ENCODE measurements around the gene KCTD13. TPM values are rescaled to one million over a fixed set of nuclear protein-coding genes. Genes with fewer than 3 reads are reported as not detected.

KCTD13 gene
- total and polyA plus RNA-seq, 9 donors, result 4.3 to 18.8 (median 12.2) TPM

Other genes starting within 250 kb of the KCTD13 start
- 57.1 TPM for gene QPRT, start 247.0 kb downstream of the KCTD13 start, total RNA-seq
- gene QPRT, start 247.0 kb downstream of the KCTD13 start, polyA plus RNA-seq (ENCODE audit: insufficient read depth in 1 of 8, insufficient read length in 8 of 8, low replicate concordance in 1 of 8), result 10 to 100 TPM; 60.4 to 97.7 (median 67.1) TPM
- gene C16orf54, start 180.2 kb downstream of the KCTD13 start, total RNA-seq, result 0.18 TPM
- under 1 TPM; 0.15 to 0.35 (median 0.27) TPM for gene C16orf54, start 180.2 kb downstream of the KCTD13 start, polyA plus RNA-seq (ENCODE audit: insufficient read depth in 1 of 8, insufficient read length in 8 of 8, low replicate concordance in 1 of 8)
- not detected for gene ZG16, start 148.0 kb downstream of the KCTD13 start, total RNA-seq
- gene ZG16, start 148.0 kb downstream of the KCTD13 start, polyA plus RNA-seq (ENCODE audit: insufficient read depth in 1 of 8, insufficient read length in 8 of 8, low replicate concordance in 1 of 8), result under 1 TPM in 2 of 8 donors, not detected in 6; 0.05 to 0.13 TPM
- gene KIF22, start 135.5 kb downstream of the KCTD13 start, total RNA-seq, result 26.2 TPM
- 10 to 100 TPM; 29.2 to 43.0 (median 39.6) TPM for gene KIF22, start 135.5 kb downstream of the KCTD13 start, polyA plus RNA-seq (ENCODE audit: insufficient read depth in 1 of 8, insufficient read length in 8 of 8, low replicate concordance in 1 of 8)
- 121 TPM for gene MAZ, start 119.7 kb downstream of the KCTD13 start, total RNA-seq
- 100 to 1,000 TPM; 236 to 314 (median 273) TPM for gene MAZ, start 119.7 kb downstream of the KCTD13 start, polyA plus RNA-seq (ENCODE audit: insufficient read depth in 1 of 8, insufficient read length in 8 of 8, low replicate concordance in 1 of 8)
- gene PRRT2, start 114.0 kb downstream of the KCTD13 start, total RNA-seq, result 8.3 TPM
- 10 to 100 TPM; 11.9 to 28.5 (median 18.3) TPM for gene PRRT2, start 114.0 kb downstream of the KCTD13 start, polyA plus RNA-seq (ENCODE audit: insufficient read depth in 1 of 8, insufficient read length in 8 of 8, low replicate concordance in 1 of 8)
- 31.3 TPM for gene PAGR1, start 110.1 kb downstream of the KCTD13 start, total RNA-seq
- gene PAGR1, start 110.1 kb downstream of the KCTD13 start, polyA plus RNA-seq (ENCODE audit: insufficient read depth in 1 of 8, insufficient read length in 8 of 8, low replicate concordance in 1 of 8), result 10 to 100 TPM; 28.7 to 46.4 (median 33.5) TPM
- 21.5 TPM for gene MVP, start 105.8 kb downstream of the KCTD13 start, total RNA-seq
- 10 to 100 TPM; 14.5 to 30.0 (median 19.5) TPM for gene MVP, start 105.8 kb downstream of the KCTD13 start, polyA plus RNA-seq (ENCODE audit: insufficient read depth in 1 of 8, insufficient read length in 8 of 8, low replicate concordance in 1 of 8)
- gene CDIPT, start 63.0 kb downstream of the KCTD13 start, total RNA-seq, result 29.0 TPM
- gene CDIPT, start 63.0 kb downstream of the KCTD13 start, polyA plus RNA-seq (ENCODE audit: insufficient read depth in 1 of 8, insufficient read length in 8 of 8, low replicate concordance in 1 of 8), result 10 to 100 TPM; 36.2 to 52.8 (median 44.2) TPM
- gene SEZ6L2, start 26.7 kb downstream of the KCTD13 start, total RNA-seq, result 1.1 TPM
- gene SEZ6L2, start 26.7 kb downstream of the KCTD13 start, polyA plus RNA-seq (ENCODE audit: insufficient read depth in 1 of 8, insufficient read length in 8 of 8, low replicate concordance in 1 of 8), result 1 to 10 TPM; 2.2 to 8.4 (median 3.2) TPM
- gene ASPHD1, start 25.7 kb downstream of the KCTD13 start, total RNA-seq, result 0.09 TPM
- gene ASPHD1, start 25.7 kb downstream of the KCTD13 start, polyA plus RNA-seq (ENCODE audit: insufficient read depth in 1 of 8, insufficient read length in 8 of 8, low replicate concordance in 1 of 8), result 1 to 10 TPM in 2 of 8 donors, under 1 TPM in 6; 0.36 to 1.6 (median 0.63) TPM
- gene TMEM219, start 35.9 kb upstream of the KCTD13 start, total RNA-seq, result 49.5 TPM
- gene TMEM219, start 35.9 kb upstream of the KCTD13 start, polyA plus RNA-seq (ENCODE audit: insufficient read depth in 1 of 8, insufficient read length in 8 of 8, low replicate concordance in 1 of 8), result 10 to 100 TPM; 53.8 to 73.8 (median 62.0) TPM
- gene TAOK2, start 47.6 kb upstream of the KCTD13 start, total RNA-seq, result 28.0 TPM
- 10 to 100 TPM; 30.8 to 43.3 (median 38.8) TPM for gene TAOK2, start 47.6 kb upstream of the KCTD13 start, polyA plus RNA-seq (ENCODE audit: insufficient read depth in 1 of 8, insufficient read length in 8 of 8, low replicate concordance in 1 of 8)
- gene HIRIP3, start 69.4 kb upstream of the KCTD13 start, total RNA-seq, result 10.5 TPM
- gene HIRIP3, start 69.4 kb upstream of the KCTD13 start, polyA plus RNA-seq (ENCODE audit: insufficient read depth in 1 of 8, insufficient read length in 8 of 8, low replicate concordance in 1 of 8), result 10 to 100 TPM; 14.5 to 18.5 (median 17.1) TPM
- 32.9 TPM for gene INO80E, start 70.0 kb upstream of the KCTD13 start, total RNA-seq
- 10 to 100 TPM; 29.5 to 41.8 (median 36.5) TPM for gene INO80E, start 70.0 kb upstream of the KCTD13 start, polyA plus RNA-seq (ENCODE audit: insufficient read depth in 1 of 8, insufficient read length in 8 of 8, low replicate concordance in 1 of 8)
- 0.22 TPM for gene DOC2A, start 84.8 kb upstream of the KCTD13 start, total RNA-seq
- gene DOC2A, start 84.8 kb upstream of the KCTD13 start, polyA plus RNA-seq (ENCODE audit: insufficient read depth in 1 of 8, insufficient read length in 8 of 8, low replicate concordance in 1 of 8), result 1 to 10 TPM in 4 of 8 donors, under 1 TPM in 4; 0.66 to 1.8 (median 0.96) TPM
- not detected for gene C16orf92, start 97.0 kb upstream of the KCTD13 start, total RNA-seq
- not detected for gene C16orf92, start 97.0 kb upstream of the KCTD13 start, polyA plus RNA-seq (ENCODE audit: insufficient read depth in 1 of 8, insufficient read length in 8 of 8, low replicate concordance in 1 of 8)
- gene TLCD3B, start 105.0 kb upstream of the KCTD13 start, total RNA-seq, result 0.40 TPM
- gene TLCD3B, start 105.0 kb upstream of the KCTD13 start, polyA plus RNA-seq (ENCODE audit: insufficient read depth in 1 of 8, insufficient read length in 8 of 8, low replicate concordance in 1 of 8), result 1 to 10 TPM in 1 of 8 donors, under 1 TPM in 7; 0.25 to 1.7 (median 0.72) TPM
- 1,578 TPM for gene ALDOA, start 139.5 kb upstream of the KCTD13 start, total RNA-seq
- 1,000 to 10,000 TPM; 1,252 to 2,647 (median 2,103) TPM for gene ALDOA, start 139.5 kb upstream of the KCTD13 start, polyA plus RNA-seq (ENCODE audit: insufficient read depth in 1 of 8, insufficient read length in 8 of 8, low replicate concordance in 1 of 8)
- 39.4 TPM for gene PPP4C, start 149.8 kb upstream of the KCTD13 start, total RNA-seq
- 10 to 100 TPM; 64.6 to 77.4 (median 70.4) TPM for gene PPP4C, start 149.8 kb upstream of the KCTD13 start, polyA plus RNA-seq (ENCODE audit: insufficient read depth in 1 of 8, insufficient read length in 8 of 8, low replicate concordance in 1 of 8)
- 0.31 TPM for gene TBX6, start 165.7 kb upstream of the KCTD13 start, total RNA-seq
- 1 to 10 TPM in 3 of 8 donors, under 1 TPM in 5; 0.18 to 1.3 (median 0.54) TPM for gene TBX6, start 165.7 kb upstream of the KCTD13 start, polyA plus RNA-seq (ENCODE audit: insufficient read depth in 1 of 8, insufficient read length in 8 of 8, low replicate concordance in 1 of 8)
- gene YPEL3, start 170.0 kb upstream of the KCTD13 start, total RNA-seq, result 13.9 TPM
- 10 to 100 TPM; 22.3 to 45.8 (median 28.3) TPM for gene YPEL3, start 170.0 kb upstream of the KCTD13 start, polyA plus RNA-seq (ENCODE audit: insufficient read depth in 1 of 8, insufficient read length in 8 of 8, low replicate concordance in 1 of 8)
- 3.3 TPM for gene GDPD3, start 187.3 kb upstream of the KCTD13 start, total RNA-seq
- gene GDPD3, start 187.3 kb upstream of the KCTD13 start, polyA plus RNA-seq (ENCODE audit: insufficient read depth in 1 of 8, insufficient read length in 8 of 8, low replicate concordance in 1 of 8), result 1 to 10 TPM; 5.0 to 8.7 (median 6.1) TPM
- gene MAPK3, start 197.0 kb upstream of the KCTD13 start, total RNA-seq, result 14.9 TPM
- 10 to 100 TPM; 39.4 to 60.0 (median 43.1) TPM for gene MAPK3, start 197.0 kb upstream of the KCTD13 start, polyA plus RNA-seq (ENCODE audit: insufficient read depth in 1 of 8, insufficient read length in 8 of 8, low replicate concordance in 1 of 8)